NCI-H446 (cell line): ENCODE results near the gene COTL1.

ENCODE experiments used
- DNase-seq, 2 experiments: peaks; one replicate each; lab custom pipeline; 2025; lab: John Stamatoyannopoulos, UW

Gene COTL1

DNA sequence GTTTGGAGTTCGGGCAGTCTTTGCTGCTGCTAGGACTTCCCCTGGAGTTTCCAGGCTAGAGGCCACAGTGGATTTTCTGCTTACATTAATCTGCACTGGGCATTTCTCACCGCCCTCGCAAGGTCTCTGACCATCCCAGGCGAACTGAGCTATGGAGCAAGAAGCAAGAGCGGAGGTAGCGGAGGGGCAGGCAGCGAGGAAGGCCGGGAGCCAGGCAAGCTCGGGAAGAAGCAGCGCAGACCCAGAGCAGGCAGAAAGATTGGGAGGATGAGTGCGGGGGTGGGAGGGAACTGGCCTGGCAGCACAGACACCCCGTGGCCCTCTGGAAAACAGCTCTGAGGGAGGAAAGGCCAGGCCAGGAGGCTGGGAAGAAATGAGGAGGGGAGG is 3.8 kb downstream of the COTL1 start:
- no peak for DNase-seq

DNA sequence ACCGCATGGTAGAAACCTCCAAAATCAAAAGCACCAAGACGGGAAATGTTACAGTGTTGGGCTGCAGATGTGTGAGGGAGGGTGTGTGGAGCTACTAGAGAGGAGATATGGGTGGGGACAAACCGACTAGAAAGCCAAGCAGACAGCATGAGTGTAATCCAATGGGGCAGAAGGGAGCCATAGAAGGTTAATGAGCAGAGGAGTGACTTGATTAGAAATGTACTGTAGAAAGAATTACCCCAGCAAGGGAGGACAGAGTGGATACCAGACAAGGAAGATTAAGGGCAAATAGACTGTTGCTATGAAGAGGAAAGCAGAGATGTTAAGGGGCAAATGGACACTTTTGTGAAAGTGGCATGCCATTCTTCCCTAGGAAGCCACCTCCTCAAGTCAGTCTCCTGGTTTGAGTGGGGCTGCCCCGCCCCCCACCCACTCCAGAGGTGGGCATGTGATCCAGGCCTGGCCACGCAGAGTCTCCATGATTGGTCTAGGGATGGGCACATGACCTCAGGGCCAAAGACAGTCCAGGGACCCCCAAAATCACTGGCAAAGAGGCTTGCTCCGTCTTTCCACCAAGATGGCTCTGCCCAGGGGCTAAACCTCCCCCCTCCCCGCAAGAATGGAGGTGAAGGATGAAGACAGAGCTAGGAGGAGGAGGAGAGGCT is 4.3 kb downstream of the COTL1 start:
- DNase-seq, result no peak

DNA sequence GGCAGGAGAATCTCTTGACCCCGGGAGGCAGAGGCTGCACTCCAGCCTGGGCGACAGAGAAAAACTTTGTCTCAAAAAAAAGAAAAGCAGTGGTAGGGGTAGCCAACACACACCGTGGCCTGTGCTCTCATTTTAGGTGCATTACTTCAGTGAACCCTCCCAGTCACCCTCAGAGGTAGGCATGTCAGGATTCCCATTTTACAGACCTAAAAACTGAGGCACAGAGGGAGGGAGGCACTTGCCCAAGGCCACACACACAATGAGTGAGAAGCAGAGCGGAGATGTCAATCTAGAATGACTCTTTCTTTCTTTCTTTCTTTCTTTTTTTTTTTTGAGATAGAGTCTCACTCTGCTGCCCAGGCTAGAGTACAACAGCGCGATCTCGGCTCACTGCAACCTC is 5.2 kb downstream of the COTL1 start:
- DNase-seq, result no peak

DNA sequence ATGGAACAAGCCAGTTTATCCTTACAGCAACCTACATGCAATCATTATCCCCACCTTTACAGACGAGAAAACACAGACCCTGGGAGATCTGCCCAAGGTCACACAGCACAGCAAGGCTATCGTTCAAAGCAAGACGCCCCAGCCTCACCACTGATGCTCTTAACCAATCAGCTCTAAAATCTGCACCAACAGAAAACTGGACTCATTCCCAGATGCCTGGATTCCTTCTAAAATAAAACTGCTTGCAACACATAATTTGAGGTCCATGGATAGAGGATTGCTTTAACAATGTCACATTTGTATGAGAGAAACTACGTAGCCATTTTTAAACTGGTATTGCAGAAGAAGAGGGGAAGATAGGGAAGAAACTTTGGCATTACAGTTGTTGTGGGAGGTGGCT is 6.8 kb downstream of the COTL1 start:
- no peak for DNase-seq

GRCh38 chr16:84610376-84610775 is 7.5 kb downstream of the COTL1 start:
- DNase-seq, result no peak

DNA sequence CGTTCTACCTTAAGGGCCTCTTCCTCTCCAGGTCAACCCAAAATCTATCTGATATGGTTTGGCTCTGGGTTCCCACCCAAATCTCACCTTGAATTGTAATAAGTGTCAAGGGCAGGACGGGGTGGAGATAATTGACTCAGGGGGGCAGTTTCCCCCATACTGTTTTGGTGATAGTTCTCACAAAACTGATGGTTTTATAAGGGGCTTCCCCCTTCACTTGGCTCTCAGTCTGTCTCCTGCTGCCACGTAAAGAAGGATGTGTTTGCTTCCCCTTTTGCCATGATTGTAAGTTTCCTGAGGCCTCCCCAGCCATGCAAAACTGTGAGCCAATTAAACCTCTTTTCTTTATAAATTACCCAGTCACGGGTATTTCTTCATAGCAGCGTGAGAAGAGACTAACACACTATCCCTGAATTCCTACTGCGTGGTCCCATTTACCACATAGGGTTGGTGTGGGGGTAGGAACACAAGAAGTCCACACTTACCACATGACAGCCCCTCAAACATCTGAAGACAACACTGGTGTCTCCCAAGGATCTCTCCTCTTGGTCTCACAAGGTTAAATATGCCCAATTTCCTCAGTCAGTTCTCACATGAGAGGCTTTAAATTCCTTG is 8.2 kb downstream of the COTL1 start:
- no peak for DNase-seq

DNA sequence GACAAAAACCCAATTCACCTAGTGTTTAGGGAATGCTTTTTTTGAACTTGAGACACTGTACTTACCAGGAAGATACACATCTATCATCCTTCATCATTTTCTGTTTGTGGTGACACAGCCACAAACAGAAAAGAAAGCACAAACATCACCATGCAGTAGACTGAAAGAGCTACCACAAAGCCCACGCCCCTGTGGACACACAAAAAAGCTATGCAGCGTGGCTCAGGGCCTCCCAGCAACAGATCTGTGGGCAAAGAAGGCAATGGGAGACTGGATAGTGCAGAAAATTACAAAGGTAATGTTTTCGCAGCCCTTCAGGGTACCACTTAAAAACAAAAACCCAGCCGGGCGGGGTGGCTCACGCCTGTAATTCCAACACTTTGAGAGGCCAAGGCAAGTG is 9.6 kb downstream of the COTL1 start:
- no peak for DNase-seq

DNA sequence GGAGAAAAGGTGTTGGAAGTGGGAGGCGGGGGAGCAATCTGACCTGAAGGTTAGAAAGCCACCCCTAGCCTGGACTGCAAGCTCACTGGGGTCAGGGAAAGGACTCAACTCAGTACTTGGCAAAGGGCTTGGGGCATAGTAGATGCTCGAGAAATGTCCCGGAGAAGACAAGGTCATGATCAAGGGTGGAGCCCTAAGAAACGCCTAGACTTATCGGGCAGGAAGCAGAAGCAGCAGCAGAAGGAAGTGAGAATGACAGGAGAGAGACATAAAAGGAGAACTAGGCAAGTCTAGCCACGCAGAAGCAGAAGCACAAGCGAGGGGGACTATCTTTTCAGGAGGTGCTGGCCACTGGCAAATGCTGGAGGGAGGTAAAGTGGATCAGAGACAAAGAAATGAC is 10.2 kb downstream of the COTL1 start:
- no peak for DNase-seq

- DNase-seq, result no peak
Observed at GRCh38 chr16:84607061-84607460, 10.8 kb downstream of the COTL1 start.

- DNase-seq, result no peak
Observed at GRCh38 chr16:84606081-84606875, 11.6 kb downstream of the COTL1 start.

DNA sequence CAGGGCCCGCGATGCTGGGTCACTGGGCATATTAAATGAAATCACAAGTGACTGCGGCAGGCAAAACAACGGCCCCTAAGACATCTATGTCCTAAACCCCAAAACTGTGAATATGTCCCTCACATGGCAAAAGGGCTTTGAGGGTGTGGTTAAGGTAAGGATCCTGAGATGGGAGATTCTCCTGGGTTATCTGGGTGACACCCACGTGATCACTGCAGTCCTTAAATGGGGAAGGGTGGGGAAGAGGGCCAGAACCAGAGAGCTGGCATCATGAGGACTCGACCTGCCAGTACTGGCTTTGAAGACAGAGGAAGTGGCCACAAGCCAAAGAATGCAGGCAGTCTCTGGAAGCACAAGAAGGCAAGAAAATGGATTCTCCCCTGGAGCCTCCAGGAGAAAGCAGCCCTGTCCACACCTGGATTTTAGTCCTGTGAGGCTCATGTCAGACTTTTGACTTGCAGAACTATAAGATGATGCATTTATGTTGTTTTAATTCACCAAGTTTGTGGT is 12.5 kb downstream of the COTL1 start:
- DNase-seq, result no peak

DNA sequence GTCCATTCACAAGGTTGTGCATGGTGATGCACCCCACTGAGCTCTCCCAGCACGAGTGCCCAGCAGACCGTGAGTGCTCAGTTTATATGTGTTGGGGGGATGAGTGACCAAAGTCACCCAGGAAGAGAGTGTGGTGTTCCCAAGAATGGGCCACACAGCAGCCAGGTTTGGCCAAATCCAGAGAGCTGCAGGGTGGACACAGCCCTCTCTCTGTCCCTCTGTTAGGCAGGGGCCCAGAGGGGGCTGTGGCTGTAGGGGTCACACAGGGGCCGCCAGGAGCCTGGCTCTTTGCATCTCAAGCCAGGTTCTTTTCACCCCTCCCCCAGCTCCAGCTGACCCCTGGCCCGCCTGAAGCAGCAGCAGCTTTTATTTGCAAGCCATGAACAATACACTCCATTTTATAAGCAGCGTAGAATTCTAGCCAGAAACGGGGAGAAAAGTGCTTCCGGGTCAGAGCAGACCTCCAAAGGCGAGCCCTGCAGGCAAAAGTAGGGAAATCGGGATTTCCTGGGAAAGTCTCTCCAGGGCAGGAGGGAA is 13.3 kb downstream of the COTL1 start:
- DNase-seq, result no peak

DNA sequence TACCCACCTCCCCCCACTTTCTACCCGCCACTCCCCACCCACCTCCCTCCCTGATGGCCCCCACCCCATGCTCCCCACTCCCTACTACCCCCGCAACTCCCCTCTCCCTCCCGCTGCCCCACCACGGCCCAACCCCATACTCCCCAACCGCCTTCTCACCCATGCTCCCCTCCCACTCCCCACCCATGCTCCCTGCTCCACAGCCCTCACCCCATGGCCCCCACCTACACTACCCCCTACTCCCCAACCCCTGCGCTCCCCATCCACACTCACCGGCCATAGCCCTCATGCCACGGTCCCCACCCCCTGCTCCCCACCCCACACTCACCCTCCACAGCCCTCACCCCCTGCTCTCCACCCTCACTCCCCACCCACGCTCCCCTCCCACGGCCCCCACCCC is 13.9 kb downstream of the COTL1 start:
- DNase-seq, result no peak

DNA sequence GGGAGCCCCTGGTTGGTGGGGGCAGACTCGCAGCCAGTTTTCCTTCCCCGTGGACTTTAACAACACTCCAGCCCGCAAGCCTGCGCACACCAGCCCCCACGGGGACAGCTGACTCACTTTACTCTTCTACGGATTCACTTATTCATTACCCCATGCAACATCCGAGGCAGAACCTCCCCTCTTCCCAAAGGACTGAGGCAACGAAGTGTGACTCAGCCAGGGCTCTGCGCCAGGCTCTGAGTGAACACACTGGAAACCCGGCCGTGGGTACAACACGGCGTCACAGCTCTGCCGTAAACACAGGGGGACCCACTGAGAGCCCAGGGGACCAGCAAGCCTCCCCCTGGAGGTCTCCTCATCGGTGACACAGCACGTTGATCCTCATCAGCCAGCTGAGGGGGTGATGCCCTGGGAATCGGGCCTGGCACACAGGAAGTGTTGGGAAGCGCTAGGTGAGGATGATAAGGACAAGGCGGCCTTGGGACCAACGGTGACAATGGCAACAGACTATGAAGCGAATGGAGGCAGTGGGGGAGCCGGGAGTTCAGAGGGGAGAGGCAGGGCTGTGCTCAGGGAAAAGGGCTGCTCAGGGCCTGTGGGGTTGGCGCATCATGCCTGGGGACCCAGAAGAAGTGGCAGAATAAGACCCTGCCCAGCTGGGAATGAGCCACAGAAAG is 14.6 kb downstream of the COTL1 start:
- peak in 1 of 2 experiments; percentile 21 for DNase-seq

GRCh38 chr16:84600343-84601229 is 17.3 kb downstream of the COTL1 start:
- DNase-seq, result no peak

DNA sequence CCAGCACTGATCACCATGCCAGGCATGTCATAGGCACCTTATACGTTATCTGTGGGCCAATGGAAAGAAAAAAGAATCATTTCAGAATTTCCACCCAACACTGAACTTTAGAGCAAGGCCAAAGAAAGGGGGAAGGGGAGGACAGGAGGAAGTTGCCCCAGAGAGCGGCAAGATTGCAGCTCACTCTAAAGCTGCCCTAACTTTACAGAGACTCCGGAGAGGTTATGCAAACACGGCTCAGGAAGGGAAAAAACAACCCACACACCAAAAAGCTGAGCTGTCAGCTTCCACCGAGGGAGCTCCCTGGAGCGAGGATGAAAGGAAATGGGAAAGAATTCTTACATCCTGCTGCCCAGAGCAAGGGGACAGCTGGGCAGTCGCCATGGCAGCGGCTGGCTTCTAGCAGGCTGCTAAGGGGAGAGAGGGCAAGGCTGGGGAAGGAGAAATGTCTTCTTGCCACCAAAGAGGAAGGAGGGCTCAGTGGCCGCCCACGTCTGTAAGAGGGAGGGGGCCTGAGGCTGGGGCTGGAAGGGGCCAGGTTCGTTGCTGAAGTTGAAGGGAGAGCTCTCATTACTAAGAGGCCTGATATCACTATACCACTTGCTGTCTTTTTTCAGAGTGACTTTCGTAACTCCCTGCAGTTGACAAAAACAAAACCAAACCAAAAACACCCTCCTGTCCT is 18.2 kb downstream of the COTL1 start:
- DNase-seq, result peak in 1 of 2 experiments; percentile 25

GRCh38 chr16:84598360-84598759 is 19.5 kb downstream of the COTL1 start:
- DNase-seq, result no peak

DNA sequence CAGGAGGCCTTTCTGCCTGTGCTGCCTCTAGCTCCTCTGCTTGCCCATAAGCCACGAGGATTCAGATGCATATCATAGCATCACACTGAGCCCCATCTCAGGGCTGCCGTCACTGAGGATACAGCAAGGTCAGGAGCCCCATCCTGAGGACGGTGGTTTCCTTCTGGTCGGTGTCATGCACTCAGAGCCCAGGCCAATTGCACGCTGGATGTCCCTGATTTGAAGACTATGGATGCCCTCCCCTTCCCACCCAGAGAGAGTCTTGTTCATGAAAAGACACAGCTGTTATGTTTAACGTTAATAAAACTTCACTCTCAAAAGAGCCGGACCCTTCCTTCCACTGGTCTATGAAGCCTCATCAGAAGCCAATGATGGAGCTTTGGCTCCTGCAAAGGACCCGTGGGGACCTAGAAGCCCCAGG is 19.9 kb downstream of the COTL1 start:
- DNase-seq, result no peak

- no peak for DNase-seq
Observed at GRCh38 chr16:84597528-84597896, 20.4 kb downstream of the COTL1 start.

- DNase-seq, result no peak
Observed at GRCh38 chr16:84596801-84597527, 20.9 kb downstream of the COTL1 start.
